Measurements from ENCODE around the gene AUTS2.
A peak's percentile ranks its signal among the peaks of the same experiment; 100 is the strongest.

AUTS2 gene

DNA sequence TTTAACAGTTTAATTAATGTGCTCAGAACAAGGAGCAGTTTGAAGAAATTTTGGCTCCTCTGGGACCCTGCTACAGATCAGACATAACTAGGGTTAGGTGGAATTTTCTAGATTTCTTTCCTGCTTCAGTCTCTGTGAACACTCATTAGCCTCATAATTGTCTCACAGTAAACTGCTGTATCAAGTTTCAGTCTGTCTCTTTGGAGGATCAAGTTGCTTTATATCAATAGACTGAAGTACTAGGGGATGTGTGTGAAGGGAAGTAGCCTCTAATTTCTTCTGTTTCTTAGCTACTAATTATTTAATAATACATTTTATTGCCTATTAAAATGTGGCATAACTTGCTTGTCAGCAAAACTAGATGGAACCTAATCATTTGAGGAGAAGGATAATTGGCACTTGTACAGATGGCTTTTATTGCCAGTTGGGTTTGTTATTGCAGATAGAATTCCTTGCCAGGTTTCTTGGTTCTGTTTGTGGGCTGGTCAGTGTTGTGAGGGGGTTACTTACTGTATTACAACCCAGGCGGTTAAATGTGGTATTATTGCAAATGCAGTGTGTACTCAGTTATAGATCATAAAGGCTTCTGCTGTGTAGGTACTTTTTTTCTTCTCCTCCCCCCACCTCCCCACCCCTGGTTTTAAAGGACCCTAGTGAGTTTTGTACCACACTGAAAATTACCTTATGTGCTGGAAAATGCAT, 758.0 kb downstream of the AUTS2 start (continued):
- TF ChIP-seq, protein P1, sequence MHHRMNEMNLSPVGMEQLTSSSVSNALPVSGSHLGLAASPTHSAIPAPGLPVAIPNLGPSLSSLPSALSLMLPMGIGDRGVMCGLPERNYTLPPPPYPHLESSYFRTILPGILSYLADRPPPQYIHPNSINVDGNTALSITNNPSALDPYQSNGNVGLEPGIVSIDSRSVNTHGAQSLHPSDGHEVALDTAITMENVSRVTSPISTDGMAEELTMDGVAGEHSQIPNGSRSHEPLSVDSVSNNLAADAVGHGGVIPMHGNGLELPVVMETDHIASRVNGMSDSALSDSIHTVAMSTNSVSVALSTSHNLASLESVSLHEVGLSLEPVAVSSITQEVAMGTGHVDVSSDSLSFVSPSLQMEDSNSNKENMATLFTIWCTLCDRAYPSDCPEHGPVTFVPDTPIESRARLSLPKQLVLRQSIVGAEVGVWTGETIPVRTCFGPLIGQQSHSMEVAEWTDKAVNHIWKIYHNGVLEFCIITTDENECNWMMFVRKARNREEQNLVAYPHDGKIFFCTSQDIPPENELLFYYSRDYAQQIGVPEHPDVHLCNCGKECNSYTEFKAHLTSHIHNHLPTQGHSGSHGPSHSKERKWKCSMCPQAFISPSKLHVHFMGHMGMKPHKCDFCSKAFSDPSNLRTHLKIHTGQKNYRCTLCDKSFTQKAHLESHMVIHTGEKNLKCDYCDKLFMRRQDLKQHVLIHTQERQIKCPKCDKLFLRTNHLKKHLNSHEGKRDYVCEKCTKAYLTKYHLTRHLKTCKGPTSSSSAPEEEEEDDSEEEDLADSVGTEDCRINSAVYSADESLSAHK (tag by site-specific recombination; IDR thresholded peaks at IDR 0.05): no peak
- TF ChIP-seq OSR2 (tag by site-specific recombination; IDR thresholded peaks at IDR 0.05) (peak; percentile 35; the same call in 1 of the 2 replicates), SP2 (tag by site-specific recombination; IDR thresholded peaks at IDR 0.05) (0 out of 2 replicates have a peak, but pooled peaks have one; percentile 4), IKZF3 (tag by site-specific recombination; IDR thresholded peaks at IDR 0.05) (peak; percentile 41), KLF10 (tag by site-specific recombination; IDR thresholded peaks at IDR 0.05) (no peak), ZEB2 (tag by site-specific recombination; IDR thresholded peaks at IDR 0.05) (no peak), ZNF701 (tag by site-specific recombination; IDR thresholded peaks at IDR 0.05) (no peak), MZF1 (tag by site-specific recombination; IDR thresholded peaks at IDR 0.05; ENCODE audit: borderline replicate concordance) (no peak; the same call in 1 of the 2 replicates), ZBTB48 (tag by site-specific recombination; IDR thresholded peaks at IDR 0.05) (0 out of 2 replicates have a peak, but pooled peaks have one; percentile 11), ZNF391 (tag by site-specific recombination; IDR thresholded peaks at IDR 0.05; ENCODE audit: borderline replicate concordance, low read depth) (no peak), ZSCAN23 (tag by site-specific recombination; IDR thresholded peaks at IDR 0.05) (no peak), ZBTB1 (tag by site-specific recombination; IDR thresholded peaks at IDR 0.05) (no peak), ZBTB20 (tag by site-specific recombination; IDR thresholded peaks at IDR 0.05) (no peak), ZNF658 (tag by site-specific recombination; IDR thresholded peaks at IDR 0.05) (no peak), ZNF843 (tag by site-specific recombination; IDR thresholded peaks at IDR 0.05) (peak; percentile 57), ZNF366 (tag by site-specific recombination; conservative IDR thresholded peaks at IDR 0.05) (peak; percentile 57), ZNF184 (tag by site-specific recombination; IDR thresholded peaks at IDR 0.05) (no peak), ZNF146 (tag by site-specific recombination; IDR thresholded peaks at IDR 0.05) (no peak), SP7 (tag by site-specific recombination; IDR thresholded peaks at IDR 0.05) (peak; percentile 99), FEZF1 (tag by site-specific recombination; IDR thresholded peaks at IDR 0.05) (peak; percentile 20; the same call in 1 of the 2 replicates)
- TF ChIP-seq, protein P2, sequence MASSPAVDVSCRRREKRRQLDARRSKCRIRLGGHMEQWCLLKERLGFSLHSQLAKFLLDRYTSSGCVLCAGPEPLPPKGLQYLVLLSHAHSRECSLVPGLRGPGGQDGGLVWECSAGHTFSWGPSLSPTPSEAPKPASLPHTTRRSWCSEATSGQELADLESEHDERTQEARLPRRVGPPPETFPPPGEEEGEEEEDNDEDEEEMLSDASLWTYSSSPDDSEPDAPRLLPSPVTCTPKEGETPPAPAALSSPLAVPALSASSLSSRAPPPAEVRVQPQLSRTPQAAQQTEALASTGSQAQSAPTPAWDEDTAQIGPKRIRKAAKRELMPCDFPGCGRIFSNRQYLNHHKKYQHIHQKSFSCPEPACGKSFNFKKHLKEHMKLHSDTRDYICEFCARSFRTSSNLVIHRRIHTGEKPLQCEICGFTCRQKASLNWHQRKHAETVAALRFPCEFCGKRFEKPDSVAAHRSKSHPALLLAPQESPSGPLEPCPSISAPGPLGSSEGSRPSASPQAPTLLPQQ (tag by site-specific recombination; IDR thresholded peaks at IDR 0.05): no peak
- TF ChIP-seq, protein P3, sequence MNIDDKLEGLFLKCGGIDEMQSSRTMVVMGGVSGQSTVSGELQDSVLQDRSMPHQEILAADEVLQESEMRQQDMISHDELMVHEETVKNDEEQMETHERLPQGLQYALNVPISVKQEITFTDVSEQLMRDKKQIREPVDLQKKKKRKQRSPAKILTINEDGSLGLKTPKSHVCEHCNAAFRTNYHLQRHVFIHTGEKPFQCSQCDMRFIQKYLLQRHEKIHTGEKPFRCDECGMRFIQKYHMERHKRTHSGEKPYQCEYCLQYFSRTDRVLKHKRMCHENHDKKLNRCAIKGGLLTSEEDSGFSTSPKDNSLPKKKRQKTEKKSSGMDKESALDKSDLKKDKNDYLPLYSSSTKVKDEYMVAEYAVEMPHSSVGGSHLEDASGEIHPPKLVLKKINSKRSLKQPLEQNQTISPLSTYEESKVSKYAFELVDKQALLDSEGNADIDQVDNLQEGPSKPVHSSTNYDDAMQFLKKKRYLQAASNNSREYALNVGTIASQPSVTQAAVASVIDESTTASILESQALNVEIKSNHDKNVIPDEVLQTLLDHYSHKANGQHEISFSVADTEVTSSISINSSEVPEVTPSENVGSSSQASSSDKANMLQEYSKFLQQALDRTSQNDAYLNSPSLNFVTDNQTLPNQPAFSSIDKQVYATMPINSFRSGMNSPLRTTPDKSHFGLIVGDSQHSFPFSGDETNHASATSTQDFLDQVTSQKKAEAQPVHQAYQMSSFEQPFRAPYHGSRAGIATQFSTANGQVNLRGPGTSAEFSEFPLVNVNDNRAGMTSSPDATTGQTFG (tag by site-specific recombination; IDR thresholded peaks at IDR 0.05; ENCODE audit: borderline replicate concordance): no peak
- TF ChIP-seq, protein P4, sequence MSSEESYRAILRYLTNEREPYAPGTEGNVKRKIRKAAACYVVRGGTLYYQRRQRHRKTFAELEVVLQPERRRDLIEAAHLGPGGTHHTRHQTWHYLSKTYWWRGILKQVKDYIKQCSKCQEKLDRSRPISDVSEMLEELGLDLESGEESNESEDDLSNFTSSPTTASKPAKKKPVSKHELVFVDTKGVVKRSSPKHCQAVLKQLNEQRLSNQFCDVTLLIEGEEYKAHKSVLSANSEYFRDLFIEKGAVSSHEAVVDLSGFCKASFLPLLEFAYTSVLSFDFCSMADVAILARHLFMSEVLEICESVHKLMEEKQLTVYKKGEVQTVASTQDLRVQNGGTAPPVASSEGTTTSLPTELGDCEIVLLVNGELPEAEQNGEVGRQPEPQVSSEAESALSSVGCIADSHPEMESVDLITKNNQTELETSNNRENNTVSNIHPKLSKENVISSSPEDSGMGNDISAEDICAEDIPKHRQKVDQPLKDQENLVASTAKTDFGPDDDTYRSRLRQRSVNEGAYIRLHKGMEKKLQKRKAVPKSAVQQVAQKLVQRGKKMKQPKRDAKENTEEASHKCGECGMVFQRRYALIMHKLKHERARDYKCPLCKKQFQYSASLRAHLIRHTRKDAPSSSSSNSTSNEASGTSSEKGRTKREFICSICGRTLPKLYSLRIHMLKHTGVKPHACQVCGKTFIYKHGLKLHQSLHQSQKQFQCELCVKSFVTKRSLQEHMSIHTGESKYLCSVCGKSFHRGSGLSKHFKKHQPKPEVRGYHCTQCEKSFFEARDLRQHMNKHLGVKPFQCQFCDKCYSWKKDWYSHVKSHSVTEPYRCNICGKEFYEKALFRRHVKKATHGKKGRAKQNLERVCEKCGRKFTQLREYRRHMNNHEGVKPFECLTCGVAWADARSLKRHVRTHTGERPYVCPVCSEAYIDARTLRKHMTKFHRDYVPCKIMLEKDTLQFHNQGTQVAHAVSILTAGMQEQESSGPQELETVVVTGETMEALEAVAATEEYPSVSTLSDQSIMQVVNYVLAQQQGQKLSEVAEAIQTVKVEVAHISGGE (tag by site-specific recombination; conservative IDR thresholded peaks at IDR 0.05; ENCODE audit: low read depth): no peak
- TF ChIP-seq, protein P5, sequence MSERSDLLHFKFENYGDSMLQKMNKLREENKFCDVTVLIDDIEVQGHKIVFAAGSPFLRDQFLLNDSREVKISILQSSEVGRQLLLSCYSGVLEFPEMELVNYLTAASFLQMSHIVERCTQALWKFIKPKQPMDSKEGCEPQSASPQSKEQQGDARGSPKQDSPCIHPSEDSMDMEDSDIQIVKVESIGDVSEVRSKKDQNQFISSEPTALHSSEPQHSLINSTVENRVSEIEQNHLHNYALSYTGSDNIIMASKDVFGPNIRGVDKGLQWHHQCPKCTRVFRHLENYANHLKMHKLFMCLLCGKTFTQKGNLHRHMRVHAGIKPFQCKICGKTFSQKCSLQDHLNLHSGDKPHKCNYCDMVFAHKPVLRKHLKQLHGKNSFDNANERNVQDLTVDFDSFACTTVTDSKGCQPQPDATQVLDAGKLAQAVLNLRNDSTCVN (tag by site-specific recombination; optimal IDR thresholded peaks at IDR 0.05): no peak
- TF ChIP-seq, protein P6, sequence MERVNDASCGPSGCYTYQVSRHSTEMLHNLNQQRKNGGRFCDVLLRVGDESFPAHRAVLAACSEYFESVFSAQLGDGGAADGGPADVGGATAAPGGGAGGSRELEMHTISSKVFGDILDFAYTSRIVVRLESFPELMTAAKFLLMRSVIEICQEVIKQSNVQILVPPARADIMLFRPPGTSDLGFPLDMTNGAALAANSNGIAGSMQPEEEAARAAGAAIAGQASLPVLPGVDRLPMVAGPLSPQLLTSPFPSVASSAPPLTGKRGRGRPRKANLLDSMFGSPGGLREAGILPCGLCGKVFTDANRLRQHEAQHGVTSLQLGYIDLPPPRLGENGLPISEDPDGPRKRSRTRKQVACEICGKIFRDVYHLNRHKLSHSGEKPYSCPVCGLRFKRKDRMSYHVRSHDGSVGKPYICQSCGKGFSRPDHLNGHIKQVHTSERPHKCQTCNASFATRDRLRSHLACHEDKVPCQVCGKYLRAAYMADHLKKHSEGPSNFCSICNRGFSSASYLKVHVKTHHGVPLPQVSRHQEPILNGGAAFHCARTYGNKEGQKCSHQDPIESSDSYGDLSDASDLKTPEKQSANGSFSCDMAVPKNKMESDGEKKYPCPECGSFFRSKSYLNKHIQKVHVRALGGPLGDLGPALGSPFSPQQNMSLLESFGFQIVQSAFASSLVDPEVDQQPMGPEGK (tag by site-specific recombination; IDR thresholded peaks at IDR 0.05): 0 out of 2 replicates have a peak, but pooled peaks have one; percentile 10
- TF ChIP-seq, protein P7, sequence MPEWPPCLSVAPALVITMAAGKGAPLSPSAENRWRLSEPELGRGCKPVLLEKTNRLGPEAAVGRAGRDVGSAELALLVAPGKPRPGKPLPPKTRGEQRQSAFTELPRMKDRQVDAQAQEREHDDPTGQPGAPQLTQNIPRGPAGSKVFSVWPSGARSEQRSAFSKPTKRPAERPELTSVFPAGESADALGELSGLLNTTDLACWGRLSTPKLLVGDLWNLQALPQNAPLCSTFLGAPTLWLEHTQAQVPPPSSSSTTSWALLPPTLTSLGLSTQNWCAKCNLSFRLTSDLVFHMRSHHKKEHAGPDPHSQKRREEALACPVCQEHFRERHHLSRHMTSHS (tag by site-specific recombination; IDR thresholded peaks at IDR 0.05): no peak
